Measurements from ENCODE around the gene CNTROB.

DNA sequence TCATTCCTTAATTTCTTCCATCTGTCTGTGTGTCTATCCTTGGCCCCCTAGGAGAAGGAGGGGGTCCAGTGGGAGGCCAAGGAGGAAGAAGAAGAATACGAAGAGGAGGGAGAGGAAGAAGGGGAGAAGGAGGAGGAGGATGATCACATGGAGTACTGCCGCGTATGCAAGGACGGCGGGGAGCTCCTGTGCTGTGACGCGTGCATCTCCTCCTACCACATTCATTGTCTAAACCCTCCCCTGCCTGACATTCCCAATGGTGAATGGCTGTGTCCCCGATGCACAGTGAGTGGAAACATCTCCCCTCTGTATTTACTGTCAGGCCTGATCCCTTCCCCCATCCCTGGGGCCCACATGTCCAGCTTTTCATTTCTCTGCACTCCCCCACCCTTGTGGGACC is 37.1 kb upstream of the CNTROB start:
- TF ChIP-seq POLR2A (IDR thresholded peaks at IDR 0.05) (no peak), POLR2AphosphoS5 (IDR thresholded peaks at IDR 0.05) (no peak), EP300 (IDR thresholded peaks at IDR 0.05; ENCODE audit: low read depth) (no peak)
- TF ChIP-seq, protein P1, sequence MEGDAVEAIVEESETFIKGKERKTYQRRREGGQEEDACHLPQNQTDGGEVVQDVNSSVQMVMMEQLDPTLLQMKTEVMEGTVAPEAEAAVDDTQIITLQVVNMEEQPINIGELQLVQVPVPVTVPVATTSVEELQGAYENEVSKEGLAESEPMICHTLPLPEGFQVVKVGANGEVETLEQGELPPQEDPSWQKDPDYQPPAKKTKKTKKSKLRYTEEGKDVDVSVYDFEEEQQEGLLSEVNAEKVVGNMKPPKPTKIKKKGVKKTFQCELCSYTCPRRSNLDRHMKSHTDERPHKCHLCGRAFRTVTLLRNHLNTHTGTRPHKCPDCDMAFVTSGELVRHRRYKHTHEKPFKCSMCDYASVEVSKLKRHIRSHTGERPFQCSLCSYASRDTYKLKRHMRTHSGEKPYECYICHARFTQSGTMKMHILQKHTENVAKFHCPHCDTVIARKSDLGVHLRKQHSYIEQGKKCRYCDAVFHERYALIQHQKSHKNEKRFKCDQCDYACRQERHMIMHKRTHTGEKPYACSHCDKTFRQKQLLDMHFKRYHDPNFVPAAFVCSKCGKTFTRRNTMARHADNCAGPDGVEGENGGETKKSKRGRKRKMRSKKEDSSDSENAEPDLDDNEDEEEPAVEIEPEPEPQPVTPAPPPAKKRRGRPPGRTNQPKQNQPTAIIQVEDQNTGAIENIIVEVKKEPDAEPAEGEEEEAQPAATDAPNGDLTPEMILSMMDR (IDR thresholded peaks at IDR 0.05): no peak

Data from transverse colon (tissue), 4 donors.